Esophagus mucosa (tissue), 1 donor: Measurements from ENCODE around the gene RBM24. TPM values are rescaled to one million over a fixed set of nuclear protein-coding genes. Genes with fewer than 3 reads are reported as not detected.
"Not testable (repeated sequence)": the region's sequence is repeated elsewhere in the genome, so short reads cannot be mapped to it uniquely, and the experiment has no call there.

Experiments
- ATAC-seq: fragments of 200-7000 bp; cut with Tn5 transposase; one replicate; pipeline ENCODE4 v1.9.1; 2020
- total RNA-seq: library from RNA; stranded (reverse); gene quantifications from one replicate; pipeline ENCODE4 v1.2.4, GENCODE V29; 2023
- donor health status: DM: yes; HTN: yes; CAD: no.

Gene RBM24
- total RNA-seq, 1 donor from 2014 or later = 0.32 TPM

DNA sequence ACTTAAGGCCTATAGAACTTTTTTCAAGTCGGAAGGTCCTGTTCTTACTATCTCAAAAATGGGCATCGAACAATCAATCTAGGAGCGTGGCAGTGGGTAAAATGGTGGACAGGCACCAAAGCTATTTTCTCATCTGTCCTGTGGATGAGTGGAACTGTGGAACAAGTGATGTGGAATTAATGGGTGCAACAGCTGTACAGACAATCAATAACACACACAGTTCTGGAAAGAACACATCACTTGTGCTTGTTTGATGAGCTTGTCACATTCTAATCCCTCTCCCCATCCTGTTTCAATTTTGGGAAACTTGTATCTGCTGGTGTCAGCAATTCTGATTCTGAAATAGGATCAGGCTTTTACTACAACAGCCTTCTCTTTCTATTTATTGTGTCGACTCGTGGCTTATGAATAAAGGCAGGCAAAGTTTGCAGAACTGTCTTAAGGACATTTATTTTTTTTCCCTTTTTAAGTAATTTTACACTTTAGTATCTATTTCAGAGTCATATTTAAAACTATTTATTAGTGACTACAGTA is 11.5 kb downstream of the RBM24 start:
- no peak for ATAC-seq

GRCh38 chr6:17293395-17293794 is 12.2 kb downstream of the RBM24 start:
- no peak for ATAC-seq

DNA sequence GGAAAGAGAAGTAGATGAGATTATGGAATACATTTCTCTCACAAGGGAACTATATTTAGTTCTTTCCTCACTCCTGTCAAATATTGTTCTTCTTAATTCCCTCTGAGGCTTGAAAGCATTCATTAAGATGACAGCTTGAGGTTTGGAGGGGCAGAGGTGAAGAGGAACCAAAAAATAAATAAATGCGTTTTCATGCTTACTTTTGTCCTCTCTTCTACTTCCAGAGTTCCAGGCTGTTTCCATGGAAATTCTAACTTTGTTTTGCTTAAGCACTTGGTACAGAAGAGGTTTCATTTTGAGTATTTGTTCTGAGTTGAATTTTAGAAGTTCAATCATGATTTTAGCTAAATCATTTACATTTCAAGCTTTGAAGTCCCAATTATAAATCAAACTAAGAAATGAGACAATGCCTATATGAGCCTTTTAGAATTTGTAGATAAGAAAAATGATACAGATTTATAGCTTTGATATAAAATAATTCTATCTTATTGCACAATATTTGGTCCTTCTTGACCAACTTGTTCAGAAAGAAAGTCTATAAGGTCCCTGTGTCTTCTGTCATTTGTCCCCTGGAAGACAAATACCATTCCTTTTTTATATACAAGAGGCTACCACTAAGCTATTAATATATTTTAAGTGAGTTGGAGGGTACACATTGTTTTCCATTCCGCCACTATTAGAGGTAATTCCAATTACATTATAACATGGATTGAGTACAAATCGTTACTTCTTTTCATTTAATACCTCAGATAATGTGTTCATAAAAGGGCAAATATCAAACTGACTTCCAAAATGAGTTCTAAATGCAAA is 16.3 kb downstream of the RBM24 start:
- ATAC-seq = no peak

- ATAC-seq = no peak
Observed at GRCh38 chr6:17298257-17298656, 17.1 kb downstream of the RBM24 start.

GRCh38 chr6:17299222-17299621 is 18.1 kb downstream of the RBM24 start:
- ATAC-seq = no peak

DNA sequence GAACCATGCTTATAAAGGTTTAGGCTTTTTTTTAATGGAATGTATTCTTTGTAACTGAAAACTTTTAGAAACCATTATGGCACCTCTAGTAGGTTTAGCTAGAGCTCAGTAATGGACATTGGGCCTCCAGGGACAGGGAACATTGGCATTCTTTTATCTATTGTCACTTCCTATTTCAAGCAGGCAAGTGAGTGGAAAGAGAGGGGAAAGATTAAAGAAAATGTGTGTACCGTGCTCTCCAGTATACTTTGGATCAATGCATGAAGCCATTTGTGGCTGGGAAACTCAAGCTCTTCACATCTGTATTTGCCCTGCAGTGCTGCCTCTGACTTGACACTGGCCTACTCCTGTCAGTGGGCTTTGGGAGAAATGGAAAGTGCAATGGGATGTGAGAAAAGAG is 18.6 kb downstream of the RBM24 start:
- ATAC-seq = no peak

- ATAC-seq = no peak
Observed at GRCh38 chr6:17300637-17301036, 19.5 kb downstream of the RBM24 start.

DNA sequence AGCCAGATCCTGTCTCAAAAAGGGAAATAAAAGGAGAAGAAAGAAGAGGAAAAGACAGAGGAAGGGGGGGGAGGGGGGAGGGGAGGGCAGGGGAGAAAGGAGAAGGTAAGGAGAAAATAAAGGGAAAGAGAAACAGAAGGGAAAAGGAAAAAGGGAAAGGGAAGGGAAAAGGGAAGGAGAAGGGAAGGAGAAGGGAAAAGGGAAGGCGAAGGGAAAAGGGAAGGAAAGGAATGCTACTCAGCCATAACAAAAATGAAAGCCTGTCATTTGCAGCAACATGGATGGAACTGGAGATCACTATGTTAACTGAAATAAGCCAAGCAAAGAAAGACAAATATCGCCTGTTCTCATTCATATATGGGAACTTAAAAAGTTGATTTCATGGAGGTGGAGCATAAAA is 22.3 kb downstream of the RBM24 start:
- no peak for ATAC-seq

DNA sequence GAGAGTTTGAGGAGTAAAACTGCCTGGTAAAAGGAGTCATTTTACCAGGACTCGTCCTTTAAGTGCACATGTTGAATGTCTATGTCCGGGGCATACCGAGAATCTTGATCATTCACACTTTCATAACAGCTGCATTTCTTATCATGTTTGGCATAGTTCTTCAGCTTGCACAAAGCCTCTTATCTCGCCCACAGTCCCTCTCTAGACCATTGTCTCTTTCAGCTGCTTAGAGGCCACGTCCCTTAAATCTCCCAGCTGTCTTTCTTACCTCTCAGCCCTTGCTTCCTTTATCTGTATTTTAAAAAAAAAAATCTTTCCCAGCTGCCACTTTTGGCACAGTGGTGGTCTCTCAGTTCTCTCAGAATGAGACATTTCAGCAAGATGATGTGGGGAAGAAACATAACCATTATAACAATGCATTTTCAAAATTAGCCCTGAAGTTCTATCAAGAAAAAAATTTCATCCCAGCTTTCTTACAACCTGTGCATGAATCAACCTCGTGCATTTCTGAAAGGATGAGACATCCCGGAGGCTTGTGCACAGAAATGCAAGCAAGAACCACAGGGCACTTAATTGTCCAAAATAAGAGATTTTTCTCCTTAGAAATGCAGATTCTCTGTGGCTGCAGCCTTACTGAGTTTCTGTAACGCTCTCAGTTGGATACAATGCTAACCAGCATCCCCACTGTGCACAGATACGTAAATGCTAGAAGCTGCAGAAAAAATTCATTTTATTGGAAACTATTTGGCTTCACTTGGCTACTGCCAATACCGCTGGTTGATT is 24.2 kb downstream of the RBM24 start:
- ATAC-seq = no peak

DNA sequence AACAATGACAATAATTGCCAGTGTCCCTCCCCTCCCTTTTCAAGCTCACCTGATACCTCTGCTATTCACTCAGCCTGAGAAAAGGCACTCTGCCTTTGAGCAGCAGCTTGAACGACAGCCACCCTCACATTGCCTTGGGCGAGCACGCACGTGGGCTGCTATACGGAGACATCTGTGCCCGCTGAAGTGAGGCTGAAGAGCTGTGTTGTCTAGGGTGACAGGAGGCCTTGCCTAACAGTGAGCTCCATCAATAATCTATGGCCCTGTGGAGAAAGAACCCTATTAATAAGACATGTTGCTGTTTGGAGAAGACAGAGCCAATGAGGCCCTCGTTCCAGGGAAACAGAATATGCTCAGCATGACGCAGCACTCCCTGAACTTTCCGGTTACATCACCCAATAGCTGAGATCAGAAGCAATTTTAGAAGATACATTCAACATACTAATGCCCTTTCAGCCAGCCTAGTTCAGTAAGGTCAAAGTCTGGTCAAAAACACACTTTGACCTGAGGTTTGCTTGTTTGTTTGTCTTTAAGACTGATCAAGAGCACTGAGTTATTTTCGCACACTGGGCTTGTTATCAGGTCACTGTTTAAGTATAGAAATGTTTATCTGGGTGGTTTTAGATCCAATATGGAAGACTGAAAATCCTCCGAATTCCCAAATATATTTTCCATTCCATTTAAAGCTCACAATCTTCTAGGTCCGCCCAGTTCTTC is 30.6 kb downstream of the RBM24 start:
- ATAC-seq = no peak

- not testable (repeated sequence) for ATAC-seq
Observed at GRCh38 chr6:17313238-17313637, 32.1 kb downstream of the RBM24 start.

DNA sequence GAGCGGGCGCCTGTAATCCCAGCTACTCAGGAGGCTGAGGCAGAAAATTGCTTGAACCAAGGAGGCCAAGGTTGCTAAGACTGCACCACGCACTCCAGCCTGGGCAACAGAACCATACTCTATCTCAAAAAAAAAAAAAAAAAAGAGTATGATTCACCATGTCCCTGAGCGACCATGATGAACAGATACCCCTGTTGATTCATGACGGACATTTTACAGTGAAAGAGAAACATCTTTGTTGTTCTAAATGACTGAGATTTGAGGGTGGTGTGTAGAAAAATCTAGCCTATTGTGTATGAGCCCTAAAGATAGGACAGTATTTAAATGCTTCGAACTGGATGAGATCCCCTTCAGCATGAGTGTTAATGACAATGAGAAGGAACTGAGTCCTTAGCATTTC is 32.8 kb downstream of the RBM24 start:
- ATAC-seq = no peak

- no peak for ATAC-seq
Observed at GRCh38 chr6:17315262-17315661, 34.1 kb downstream of the RBM24 start.

- no peak for ATAC-seq
Observed at GRCh38 chr6:17318435-17319165, 37.4 kb downstream of the RBM24 start.

DNA sequence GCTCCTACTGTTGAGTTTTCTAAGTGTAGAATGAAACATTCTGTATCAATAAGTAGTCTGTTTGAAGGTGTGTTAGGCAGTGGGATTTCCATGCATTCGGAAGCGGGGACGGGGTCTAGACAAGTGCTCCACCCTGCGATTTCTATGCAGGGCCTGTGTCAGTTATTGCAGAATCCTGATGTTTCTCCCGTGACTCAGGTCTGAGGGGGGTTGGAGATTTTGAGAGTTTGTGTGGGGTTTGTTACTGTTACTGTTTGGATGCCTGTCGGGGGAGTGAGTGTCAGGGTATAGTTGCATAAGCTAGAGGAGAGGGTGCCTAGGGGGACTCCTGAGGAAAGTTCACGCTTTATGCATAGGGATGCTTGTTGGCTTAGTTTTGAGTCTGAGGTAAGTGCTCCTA is 39.1 kb downstream of the RBM24 start:
- not testable (repeated sequence) for ATAC-seq

DNA sequence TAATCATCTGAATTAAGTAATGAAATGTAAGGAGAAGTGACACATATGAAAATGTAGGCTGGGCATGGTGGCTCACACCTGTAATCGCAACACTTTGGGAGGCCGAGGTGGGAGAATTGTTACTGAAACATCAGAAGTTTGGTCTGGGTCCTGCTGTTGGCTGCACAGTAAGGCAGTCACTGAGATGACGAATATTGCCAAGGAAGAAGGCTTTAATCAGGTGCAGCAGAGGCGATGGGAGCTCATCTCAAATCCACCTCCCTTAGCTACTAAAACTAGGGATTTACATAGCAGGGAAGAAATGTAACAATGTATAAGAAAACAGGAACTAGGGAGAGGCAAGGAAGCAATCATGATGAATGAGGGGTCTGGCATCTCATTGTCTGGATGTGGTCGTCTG is 50.1 kb downstream of the RBM24 start:
- no peak for ATAC-seq

DNA sequence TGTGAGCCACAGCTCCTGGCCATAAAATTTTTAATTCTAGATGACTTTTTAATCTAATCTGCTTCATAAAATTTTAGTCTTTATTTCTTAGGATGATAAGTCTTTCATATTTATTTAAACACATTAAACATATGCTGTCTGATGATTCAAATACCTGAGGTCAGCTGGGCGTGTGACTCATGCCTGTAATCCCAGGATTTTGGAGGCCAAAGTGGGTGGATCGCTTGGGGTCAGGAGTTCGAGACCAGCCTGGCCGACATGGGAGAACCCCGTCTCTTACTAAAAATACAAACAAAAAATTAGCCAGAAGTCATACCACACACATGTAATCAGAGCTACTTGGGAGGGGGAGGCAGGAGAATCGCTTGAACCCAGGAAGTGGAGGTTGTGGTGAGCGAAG is 53.1 kb downstream of the RBM24 start:
- ATAC-seq = no peak

DNA sequence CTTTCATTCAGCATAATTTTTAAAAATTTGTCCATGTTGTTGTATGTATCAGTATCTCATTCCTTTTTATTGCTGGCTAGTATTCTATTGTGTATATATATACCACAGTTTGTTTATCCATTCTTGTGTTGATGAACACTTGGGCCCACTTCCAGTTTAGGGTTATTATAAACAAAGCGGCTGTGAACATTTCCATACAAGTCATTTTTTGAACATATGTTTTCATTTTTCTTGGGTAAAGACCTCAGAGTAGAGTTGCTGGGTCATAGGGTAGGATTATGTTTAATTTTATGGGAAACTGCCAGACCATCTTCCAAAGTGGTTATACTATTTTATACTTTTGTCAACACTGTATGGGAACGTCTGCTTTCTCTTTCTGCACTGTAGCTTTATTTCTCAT is 55.3 kb downstream of the RBM24 start:
- no peak for ATAC-seq

- ATAC-seq = no peak
Observed at GRCh38 chr6:17339308-17339670, 58.1 kb downstream of the RBM24 start.

DNA sequence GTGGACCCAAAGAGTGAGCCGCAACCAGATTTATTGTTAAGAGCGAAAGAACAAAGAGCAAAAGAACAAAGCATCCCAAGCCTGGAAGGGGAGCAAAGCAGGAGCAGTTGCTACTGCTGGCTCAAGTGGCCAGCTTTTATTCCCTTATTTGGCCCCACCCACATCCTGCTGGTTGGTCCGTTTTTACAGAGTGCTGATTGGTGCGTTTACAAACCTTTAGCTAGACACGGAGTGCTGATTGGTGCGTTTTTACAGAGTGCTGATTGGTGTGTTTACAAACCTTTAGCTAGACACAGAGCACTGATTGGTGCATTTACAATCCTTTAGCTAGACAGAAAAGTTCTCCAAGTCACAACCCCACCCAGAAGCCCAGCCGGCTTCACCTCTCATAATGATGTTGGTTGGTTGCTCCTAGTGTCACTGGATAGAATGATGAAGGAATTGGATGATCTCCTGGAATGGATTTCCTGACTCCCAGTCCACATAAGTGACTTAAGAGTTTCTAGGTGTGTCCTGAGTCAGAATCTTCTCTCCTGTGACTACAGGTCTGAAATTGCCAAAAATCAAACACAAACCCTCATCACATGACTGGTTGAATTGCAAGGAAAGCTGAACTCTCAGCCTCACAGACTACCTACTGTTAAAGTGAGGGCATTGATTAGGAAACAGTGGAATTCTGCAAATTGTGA is 60.1 kb downstream of the RBM24 start:
- ATAC-seq = no peak

GRCh38 chr6:17341891-17342290 is 60.7 kb downstream of the RBM24 start:
- no peak for ATAC-seq

GRCh38 chr6:17343215-17343614 is 62.1 kb downstream of the RBM24 start:
- no peak for ATAC-seq
